Measurements from ENCODE around the gene TNKS2.

- TF ChIP-seq CTCF (IDR thresholded peaks at IDR 0.05; ENCODE audit: insufficient read depth, low read length) (no peak), POLR2AphosphoS5 (IDR thresholded peaks at IDR 0.05; ENCODE audit: low read depth) (no peak), REST (IDR thresholded peaks at IDR 0.05; ENCODE audit: insufficient replicate concordance, low read depth) (no peak)
Measured at GRCh38 chr10:91787258-91787657, 11.0 kb upstream of the TNKS2 start.

Measured in HL-60 (cell line).